ENCODE measurements around the gene ELAVL3.
"Not testable (repeated sequence)": the region's sequence is repeated elsewhere in the genome, so short reads cannot be mapped to it uniquely, and the experiment has no call there.

ELAVL3 gene

GRCh38 chr19:11486661-11487503, 6.0 kb upstream of the ELAVL3 start:
- DNase-seq (ENCODE audit: low read depth in 2 of 3, low spot score in 1 of 3), result no peak

DNA sequence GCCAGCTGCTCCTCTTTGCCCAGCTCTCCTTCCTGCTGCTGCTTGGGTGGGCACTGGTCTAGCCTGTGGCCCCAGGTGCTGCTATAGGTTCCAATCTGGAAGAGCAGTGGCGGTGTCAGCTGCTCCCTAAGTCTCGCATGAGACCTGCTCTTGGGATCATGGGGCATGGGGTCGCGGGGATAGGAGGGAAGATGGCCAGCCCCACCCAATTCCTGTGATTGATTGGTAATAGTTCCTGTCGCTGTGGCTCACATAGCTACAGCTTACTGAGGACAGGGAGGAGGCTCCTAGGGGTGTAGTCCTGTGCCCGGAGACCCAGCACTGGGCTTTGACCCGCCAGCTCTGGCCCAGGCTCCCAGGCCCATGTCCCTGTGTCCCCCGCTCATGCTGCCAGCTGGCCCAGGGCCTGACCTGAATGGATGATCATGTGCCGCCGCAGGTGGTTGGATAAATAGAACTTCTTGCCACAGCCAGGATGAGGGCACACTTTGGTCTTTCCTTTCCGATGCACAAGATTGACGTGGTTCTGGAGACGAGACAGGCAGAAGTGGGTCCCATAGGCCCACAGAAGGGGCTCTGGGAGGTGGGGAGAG, 4.5 kb upstream of the ELAVL3 start:
- DNase-seq (ENCODE audit: low read depth in 2 of 3, low spot score in 1 of 3), result no peak

- DNase-seq (ENCODE audit: low read depth in 2 of 3, low spot score in 1 of 3), result no peak
Measured at GRCh38 chr19:11483366-11484111, 2.7 kb upstream of the ELAVL3 start.

DNA sequence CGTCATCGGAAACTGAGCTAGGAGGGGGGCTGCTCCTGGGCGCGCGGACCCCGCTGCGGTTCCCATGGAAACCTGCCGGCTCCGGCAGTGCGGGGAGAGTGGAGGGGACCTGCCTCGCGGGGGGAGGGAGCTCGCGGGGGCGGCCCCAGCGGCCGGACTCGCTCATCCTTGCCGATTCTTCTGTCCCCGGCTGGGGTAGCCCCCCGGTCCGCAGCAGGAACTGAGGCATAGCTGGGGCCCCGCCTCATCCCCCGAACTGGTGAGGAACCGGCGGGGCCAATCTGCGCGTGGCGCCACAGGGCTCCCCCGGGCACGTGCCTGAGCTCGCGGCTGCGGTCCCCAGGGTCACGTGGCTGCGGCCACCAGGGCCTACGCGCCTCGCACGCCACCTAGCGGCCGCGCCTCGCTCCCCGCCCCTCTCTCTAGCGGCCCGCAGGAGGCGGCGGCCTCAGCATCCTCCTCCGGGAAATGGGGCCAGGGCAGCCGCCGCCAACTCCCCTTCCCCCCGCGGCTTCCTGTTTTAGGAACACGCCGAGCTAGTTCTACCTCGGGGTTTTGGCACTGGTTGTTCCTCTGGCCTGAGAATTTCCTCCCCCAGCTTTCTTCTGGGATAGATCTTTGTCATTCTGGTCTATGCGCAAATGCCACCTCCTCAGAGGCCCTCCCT, 1.7 kb upstream of the ELAVL3 start:
- DNase-seq (ENCODE audit: low read depth in 2 of 3, low spot score in 1 of 3), result peak; percentile 77 to 84 (median 80)

DNA sequence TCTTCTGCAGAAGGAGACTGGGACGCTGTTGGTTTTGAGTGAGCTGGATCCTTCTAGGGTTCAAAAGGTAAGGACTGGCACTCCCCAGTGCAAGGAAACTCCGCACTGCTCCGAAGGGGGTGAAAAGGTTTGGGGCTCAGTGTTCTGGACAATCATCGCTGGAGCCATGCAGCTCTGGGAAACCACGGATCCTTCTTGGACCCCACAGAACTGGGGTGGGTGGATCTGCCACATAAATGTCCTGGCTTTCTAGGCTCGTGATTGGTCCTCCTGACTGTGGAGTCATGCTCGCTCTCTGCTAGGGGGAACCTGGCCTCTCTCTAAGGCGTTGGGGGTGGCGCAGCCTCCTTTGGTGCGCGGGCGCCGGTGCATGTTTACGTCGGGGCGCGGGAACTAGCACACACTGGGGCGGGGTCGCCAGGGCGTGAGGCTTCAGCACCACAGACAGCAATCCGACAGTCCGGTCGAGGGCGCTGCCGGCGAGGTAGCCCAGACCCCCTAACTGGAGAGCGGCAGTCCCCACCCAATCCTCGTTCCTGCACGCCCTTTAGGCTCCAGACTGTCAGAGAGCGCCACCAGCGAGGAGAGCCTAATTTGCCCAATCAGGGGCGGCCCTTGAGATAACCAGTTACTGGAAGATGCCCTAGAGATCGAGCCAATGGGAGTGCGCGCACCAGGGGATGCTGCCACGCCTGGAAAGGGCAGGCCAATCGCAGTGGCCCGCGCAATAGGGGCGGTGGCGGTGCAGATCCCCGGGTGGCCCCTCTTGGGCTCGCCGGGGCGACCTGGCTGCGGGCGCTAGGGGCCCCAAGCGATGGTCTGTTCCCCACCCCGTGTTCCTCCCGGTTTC, 913 bp upstream of the ELAVL3 start:
- peak; percentile 69 to 82 (median 75) for DNase-seq (ENCODE audit: low read depth in 2 of 3, low spot score in 1 of 3)

DNA sequence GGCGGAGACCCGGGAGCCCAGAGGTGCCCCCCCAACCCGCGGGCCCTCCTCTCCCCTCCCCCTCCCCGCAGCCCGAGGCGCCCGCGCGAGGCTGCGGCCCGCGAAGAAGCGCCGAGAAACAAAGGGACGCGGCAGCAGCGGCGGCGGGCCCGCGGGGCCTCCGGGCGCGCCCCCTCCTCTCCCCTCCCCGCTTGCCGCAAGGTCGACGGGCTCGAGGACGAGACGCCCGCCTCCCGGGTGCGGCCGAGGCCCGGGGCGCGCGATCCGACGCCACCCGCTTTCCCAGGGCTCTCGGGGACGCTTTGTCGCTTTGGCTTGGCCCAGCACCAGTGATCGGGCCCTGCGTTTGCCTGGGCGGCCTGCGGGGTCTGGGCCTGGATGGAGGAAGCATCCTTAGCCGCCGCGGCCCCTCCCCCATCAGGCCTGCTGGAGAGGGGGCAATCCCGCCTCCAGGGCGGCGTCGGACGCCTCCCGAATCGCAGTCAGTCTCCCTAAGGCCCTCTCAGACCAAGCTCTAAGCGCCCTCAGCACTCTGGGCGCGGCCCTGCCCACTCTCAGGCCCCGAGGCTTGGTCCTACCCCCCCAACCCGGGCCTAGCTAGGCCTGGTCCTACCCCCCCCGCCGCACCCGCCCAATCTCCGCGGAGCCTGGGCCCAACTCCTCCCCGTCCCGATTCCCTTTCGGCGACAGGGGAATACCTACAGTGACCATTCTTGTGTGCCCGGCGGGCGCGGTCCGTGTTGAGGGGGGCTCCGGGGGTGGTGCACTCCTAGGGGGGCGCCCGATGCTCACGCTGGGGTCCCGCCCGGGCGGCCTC, 740 bp downstream of the ELAVL3 start:
- DNase-seq (ENCODE audit: low read depth in 2 of 3, low spot score in 1 of 3), result no peak

DNA sequence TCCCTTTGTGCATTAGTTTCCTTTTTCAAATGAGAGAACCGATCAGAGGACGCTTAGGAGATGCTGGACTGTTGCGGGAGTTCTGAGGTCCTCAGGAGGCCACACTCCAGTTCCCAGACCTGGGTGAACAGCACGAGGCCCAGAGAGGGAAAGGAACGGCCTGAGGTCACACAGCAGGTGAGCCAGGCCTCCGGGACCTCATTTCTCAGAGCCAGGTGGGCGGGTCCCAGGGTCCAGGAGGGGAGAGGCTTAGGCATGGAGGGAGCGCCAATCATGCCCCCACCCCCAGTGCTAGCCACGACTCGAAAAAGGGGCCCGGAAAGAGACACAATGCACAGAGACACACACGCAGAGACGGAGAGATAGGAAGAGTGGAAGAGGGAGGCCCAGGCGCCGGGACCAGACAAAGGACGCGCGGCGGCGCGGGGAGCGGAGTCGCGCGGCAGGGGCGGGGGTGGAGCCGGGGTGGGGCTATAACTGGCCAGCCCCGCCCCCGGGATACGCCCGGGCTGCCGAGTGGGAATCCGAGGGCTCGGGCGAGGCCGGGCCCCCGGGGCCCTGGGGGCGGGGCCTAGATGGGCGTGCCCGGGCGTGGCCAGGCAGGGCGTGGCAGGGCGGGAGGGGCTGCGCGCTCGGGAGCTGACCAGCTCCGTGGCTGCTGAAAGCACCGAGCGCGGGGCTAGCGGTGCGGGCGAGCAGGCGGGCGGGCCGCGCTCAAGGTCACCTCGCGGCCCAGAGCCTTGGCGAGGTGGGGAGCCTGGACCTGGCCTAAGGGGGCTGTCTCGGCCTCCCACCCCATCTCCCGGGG, 1.6 kb downstream of the ELAVL3 start:
- DNase-seq (ENCODE audit: low read depth in 2 of 3, low spot score in 1 of 3), result peak in 2 of 3 donors; percentile 13 to 23

DNA sequence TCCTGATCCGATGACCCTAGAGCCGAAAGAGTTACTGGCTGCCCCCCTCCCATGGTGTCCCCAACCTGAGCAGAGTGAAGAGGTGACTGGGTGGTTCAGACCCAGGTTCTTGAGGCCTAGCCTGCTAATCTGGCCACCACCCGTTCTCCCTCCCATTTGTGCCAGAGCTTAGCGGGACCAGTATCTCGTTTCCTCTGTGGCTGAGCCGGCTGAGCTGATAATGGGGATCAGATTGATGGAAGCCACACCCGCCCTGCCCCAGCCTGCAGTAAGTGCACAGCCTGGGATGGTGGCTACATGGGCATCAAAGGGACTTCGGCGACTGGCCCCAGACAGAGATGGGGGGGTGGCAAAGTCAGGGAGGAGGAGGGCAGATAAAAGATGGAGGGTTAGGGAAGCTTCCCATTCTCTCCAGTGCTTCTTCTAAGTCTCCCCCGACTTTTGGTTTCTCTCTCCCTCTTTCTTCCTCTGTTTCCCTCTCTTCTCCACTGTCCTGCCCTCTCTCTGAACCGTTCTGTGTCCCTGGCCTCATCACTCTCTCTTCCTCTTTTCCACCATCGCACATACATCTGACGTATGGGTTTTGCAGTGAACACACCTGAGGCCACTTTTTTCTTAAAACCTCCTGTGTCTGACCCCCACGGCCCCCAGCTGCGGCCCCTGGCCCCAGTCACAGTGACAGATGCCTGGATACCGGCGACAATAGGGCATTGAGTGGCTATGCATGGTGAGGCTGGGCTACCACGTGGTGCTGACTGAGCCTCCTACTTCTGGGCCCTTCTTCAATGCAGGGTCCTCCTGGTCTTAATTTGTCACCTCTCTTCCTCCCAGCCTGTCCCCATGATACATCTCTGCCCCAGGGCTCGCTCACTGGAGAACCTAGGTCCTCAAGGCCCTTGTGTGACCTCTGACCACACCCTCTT, 2.4 kb downstream of the ELAVL3 start:
- DNase-seq (ENCODE audit: low read depth in 2 of 3, low spot score in 1 of 3), result no peak

GRCh38 chr19:11475861-11476260, 5.0 kb downstream of the ELAVL3 start:
- DNase-seq (ENCODE audit: low read depth in 2 of 3, low spot score in 1 of 3), result no peak

GRCh38 chr19:11475343-11475742, 5.5 kb downstream of the ELAVL3 start:
- not testable (repeated sequence) for DNase-seq (ENCODE audit: low read depth in 2 of 3, low spot score in 1 of 3)

DNA sequence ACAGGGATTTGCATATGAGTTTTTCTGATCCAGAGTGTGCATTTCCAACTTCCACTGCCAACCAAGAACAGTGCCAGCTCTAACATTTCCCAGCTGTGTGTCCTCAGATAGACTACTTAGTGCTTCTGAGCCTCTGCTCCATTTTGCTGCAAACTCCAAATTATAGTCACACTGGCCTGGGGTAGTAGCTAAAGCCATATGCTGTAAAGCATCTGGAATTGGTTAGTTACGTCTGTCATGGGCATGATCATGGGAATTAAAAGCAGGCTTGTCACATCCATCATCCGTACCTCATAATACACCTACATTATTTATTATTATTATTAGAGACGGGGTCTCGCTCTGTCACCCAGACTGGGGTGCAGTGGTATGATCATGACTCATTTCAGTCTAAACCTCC, 7.1 kb downstream of the ELAVL3 start:
- DNase-seq (ENCODE audit: low read depth in 2 of 3, low spot score in 1 of 3), result no peak

DNA sequence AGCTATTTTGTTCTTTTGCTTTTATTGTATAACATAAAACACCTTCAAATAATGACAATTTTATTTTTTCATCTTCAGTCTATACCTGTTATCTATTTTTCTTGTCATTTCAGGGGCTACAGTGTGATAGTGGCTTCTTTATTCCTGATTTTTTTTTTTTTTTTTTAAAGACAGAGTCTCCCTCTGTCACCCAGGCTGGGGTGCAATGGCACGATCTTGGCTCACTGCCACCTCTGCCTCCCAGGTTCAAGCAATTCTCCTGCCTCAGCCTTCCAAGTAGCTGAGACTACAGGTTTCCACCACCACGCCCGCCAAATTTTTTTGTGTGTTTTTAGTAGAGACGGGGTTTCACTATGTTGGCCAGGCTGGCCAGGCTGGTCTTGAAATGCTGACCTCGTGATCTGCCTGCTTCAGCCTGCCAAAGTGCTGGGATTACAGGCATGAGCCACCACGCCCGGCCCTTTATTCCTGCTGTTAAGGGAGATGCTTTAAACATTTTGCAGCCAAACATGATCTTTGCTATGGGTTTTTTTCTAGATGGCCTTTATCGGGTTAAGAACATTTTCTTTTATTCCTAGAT, 12.5 kb downstream of the ELAVL3 start:
- DNase-seq (ENCODE audit: low read depth in 2 of 3, low spot score in 1 of 3), result not testable (repeated sequence)

GRCh38 chr19:11465600-11465999, 15.2 kb downstream of the ELAVL3 start:
- DNase-seq (ENCODE audit: low read depth in 2 of 3, low spot score in 1 of 3), result no peak

DNA sequence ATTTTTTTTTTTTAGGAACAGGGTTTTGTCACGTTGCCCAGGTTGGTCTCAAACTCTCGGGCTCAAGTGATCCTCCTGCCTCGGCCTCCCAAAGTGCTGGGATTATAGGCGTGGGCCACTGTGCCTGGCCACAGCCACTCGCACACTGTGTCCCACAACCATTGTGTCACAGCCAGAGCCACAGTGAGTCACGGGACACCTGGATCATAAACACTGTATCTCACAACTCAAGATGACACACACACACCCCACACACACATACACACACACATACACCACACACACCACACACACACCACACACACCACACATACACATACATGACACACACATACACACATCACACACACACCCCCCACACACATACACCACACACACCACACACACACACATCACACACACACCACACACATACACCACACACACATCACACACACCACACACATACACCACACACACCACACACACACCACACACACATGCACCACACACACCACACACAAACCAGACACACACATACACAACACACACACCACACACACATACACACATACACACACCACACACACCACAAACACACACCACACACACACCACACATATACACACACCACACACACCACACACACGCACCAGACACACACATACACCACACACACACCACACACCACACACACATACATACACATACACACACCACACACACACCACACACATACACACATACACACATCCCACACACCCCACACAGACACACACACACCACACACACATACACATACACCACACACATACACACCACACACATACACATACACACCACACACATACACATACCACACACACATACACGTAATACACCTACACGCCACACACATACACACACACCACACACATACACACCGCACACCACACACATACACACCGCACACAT, 16.2 kb downstream of the ELAVL3 start:
- DNase-seq (ENCODE audit: low read depth in 2 of 3, low spot score in 1 of 3), result no peak

- no peak for DNase-seq (ENCODE audit: low read depth in 2 of 3, low spot score in 1 of 3)
Measured at GRCh38 chr19:11463391-11463790, 17.5 kb downstream of the ELAVL3 start.

- no peak for DNase-seq (ENCODE audit: low read depth in 2 of 3, low spot score in 1 of 3)
Measured at GRCh38 chr19:11461453-11461852, 19.4 kb downstream of the ELAVL3 start.
